HG03520 (cell line): Measurements from ENCODE around the gene RETREG3.

Experiments
- ATAC-seq: cut with Tn5 transposase; IDR thresholded peaks from one replicate; pipeline ENCODE4 v1.9.1; 2021; ENCODE audit warnings: mild to moderate bottlenecking, moderate library complexity; ENCODE audit not compliant: unreplicated experiment

RETREG3 gene

GRCh38 chr17:42536372-42537155 lies 72.6 kb downstream of the RETREG3 start:
- peak; percentile 47 for ATAC-seq

GRCh38 chr17:42536048-42536371 lies 73.2 kb downstream of the RETREG3 start, which contains the start of gene NAGLU:
Gene NAGLU, plus strand, starts transcription at chr17:42536241. Its CDS starts 32 bp downstream, at chr17:42536273.
- ATAC-seq = peak; percentile 80

GRCh38 chr17:42535155-42536047 lies 73.8 kb downstream of the RETREG3 start:
- no peak for ATAC-seq

- ATAC-seq = no peak
Measured at GRCh38 chr17:42531455-42532354, 77.5 kb downstream of the RETREG3 start.

GRCh38 chr17:42530952-42531454 lies 78.2 kb downstream of the RETREG3 start:
- no peak for ATAC-seq
